NCI-H128 (cell line): ENCODE results near the gene SEZ6L2.
"Not testable (repeated sequence)": the region's sequence is repeated elsewhere in the genome, so short reads cannot be mapped to it uniquely, and the experiment has no call there.

Source experiments
- DNase-seq: peaks from one replicate; lab custom pipeline; 2025; ENCODE audit not compliant: unreplicated experiment; lab: John Stamatoyannopoulos, UW

Gene SEZ6L2

DNA sequence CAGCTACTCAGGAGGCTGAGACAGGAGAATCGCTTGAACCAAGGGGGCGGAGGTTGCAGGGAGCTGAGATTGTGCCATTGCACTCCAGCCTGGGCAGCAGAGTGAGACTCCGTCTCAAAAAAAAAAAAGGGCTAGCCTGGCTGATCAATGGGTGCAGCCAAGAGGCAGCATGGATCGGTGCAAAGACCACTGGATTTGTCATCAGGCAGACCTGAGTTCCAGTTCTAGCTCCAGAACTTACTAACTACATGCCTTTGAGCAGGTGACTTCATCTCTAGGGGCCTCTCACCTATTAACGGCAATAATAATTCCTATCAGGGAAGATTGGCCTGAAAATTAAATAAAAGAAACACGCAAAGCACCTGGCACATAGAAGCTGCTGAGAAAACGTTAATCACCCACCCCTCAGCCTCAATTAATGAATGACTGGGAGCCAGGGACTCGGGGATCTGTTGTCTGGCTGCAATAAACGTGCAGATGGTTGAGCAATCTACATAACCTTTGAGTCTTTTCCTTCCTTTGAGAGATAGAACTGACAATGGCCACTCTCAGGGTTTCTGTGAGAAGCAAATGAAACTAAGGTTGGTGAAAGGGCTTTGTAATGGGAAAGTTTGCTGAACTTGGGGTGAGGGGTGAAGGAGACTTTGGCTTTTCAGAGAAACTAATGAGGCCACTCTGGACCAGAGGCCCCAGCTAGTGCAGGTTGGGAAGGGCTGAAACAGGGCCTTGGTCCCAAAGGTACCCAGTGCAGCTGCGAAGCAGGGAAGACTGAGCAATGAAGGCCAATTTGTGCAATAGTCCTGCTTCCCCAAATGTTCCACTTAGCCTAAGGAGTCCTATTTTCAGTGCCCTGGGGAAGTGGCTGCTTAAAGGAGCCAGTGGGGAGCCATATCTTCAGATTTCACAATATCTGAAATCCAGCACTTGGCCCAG is 7.6 kb downstream of the SEZ6L2 start:
- DNase-seq: no peak

DNA sequence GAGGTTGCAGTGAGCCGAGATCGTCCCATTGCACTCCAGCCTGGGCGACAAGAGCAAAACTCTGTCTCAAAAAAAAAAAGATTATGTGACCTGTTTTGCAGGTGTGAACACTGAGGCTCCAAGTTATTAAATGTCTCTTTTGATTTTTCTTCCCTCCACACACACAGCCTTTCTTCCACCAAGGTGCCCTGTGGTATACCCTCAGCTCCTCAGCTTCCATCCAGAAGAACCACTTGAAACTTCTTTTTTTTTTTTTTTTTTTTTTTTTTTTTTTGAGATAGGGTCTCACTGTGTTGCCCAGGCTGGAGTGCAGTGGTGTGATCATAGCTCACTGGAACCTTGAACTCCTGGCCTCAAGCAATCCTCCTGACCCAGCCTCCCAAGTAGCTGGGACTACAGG is 10.0 kb downstream of the SEZ6L2 start:
- DNase-seq: not testable (repeated sequence)

DNA sequence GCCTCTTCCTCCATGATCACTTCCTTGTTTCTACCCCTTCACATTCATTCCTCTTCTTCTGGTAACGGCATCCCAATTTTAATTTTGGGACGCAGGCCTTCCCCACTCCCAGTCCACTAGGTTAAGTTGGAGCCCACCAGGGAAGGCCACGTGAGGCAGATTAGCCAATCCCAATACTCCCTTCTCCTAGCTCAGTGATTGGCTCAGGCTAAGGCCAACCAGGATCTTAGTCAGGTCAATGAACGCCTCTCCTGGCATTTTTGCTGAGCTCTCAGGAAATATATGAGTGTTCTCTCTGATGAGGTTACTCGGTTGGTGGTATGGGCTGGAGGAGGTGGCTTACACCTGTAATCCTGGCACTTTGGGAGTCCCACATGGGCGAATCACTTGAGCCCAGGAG is 15.4 kb downstream of the SEZ6L2 start:
- no peak for DNase-seq

DNA sequence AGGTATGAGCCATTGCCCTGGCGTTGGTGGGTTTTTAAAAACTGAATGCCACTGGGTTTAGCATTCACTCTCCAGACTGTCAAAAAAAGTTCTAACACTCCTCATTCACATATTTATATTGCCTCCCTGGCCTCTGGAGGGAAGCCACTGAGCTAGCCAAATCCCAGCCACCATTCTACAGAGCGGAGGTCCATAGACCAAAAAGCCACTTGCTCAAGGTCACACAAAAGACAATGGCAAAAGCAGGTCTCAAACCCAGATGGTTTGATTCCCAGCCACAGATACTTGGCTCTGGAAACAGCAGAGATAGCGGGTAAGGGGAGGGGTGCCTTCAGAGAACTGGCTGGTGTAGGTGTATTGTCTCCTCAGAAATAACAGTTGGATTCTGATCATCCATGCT is 18.3 kb downstream of the SEZ6L2 start:
- DNase-seq: no peak

DNA sequence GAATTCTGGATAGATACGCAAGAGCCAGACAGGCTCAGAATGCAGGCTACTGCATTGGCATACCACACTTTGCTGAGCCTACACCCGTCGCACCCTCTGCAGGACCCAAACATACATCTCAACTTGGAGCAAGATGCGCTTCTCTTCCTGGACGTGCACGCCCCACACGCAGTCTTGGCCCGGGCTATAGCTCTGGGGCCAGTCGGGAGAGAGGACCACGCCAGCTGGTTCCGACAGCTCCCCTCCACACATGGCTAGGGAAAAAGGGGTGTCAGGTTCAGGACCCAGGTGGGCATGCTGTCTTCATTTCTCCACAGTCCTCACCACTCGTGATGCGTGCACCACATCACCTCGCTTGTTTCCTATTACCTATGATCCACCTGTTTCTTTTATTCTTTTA is 21.2 kb downstream of the SEZ6L2 start:
- DNase-seq: no peak

DNA sequence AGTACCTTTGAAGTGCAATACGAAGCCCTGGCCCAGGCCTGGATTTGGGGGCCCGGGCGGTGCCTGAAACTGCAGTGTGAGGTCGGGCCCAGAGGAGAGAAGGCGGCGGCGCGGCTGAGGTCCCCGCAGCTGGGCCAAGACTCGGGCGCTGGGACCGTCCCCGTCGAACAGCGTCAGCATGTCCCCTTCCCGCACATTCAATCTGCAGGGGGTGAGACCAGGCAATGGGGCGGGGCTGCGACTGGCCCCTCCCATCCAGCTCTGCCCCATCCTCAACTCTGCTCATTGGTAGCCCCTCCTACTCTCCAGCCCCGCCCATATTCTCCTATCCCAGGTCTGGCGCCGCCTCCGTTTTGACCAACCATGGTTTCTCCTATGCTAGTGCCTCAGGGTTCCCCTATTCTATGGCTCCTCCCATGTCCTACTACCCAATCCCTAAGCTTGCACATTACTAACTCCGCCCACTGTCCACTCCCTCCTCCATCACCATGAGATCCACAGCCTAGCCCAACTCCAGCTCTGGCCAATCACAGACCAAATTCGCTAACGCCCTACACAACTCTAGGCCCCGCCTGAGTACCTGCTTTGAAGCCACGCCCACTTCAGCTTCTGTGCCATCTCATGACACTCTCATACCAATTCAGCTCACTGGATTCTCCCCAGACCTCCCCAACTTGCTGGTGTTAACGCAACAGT is 21.9 kb downstream of the SEZ6L2 start:
- no peak for DNase-seq

DNA sequence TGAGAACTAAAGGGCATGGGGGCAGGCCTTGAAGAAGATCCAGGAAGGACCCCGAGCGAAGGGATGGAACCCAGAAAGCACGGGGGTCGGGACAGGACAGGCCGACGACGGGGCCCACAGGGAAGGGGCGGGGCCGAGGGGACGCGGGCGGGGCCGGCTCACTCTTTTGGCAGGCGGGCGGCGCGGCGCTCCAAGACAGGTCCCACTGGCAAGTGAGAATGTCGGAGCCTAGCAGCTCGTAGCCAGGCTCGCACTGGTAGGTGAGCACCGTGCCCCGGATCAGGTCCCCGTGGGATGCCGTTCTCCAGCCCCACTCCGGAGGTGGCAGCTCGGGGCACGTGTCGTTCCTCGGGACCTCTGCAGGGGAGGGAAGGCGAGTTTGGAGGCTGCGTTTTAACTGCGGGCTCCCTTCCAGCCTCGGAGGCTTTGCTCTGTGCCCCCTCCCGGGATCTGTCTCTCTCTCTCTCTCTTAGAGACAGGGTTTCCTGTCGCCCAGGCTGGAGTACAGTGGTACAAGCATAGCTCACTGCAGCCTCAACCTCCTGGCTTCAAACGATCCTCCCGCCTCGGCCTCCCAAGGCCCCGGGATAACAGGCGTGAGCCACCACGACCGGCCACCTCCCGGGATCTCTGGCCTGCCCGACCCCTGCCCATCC is 22.6 kb downstream of the SEZ6L2 start:
- no peak for DNase-seq

DNA sequence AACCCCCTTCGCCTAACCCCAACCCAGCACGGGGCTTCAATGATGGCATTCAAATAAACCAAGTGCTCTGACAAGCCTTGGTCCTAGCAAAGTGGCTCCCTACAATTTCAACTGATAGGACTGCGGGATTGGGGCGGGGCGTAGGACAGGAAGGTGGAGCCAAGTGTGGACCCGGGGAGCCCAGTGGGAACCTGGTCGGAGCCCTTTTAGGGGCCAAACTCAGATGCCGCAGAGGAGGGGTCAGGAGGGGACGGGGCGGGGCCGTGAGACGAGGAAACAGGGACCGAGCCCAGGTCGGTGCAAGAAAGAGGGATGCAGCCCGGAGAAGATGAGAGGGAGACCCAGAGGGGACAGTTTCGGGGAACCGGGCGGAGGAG is 23.1 kb downstream of the SEZ6L2 start:
- DNase-seq: no peak

DNA sequence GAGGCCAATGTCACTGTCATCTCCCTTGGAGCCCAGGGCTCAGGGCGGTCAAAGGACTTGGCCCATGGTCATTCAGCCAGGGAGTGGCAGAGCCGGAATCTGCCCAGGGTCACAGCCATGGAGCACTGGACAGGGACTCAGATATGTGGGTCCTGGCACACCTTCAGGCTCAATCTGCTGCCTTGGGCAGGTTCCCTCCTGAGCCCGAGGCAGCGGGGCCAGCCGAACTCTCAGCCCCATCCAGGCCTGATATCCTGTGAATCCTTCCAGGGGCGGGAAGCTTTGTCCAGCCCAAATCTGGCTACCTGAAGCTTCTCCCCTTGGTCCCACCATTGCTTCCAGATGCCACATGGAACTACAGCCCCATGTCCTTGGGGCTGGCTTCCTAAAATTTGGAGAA is 24.1 kb downstream of the SEZ6L2 start:
- no peak for DNase-seq

DNA sequence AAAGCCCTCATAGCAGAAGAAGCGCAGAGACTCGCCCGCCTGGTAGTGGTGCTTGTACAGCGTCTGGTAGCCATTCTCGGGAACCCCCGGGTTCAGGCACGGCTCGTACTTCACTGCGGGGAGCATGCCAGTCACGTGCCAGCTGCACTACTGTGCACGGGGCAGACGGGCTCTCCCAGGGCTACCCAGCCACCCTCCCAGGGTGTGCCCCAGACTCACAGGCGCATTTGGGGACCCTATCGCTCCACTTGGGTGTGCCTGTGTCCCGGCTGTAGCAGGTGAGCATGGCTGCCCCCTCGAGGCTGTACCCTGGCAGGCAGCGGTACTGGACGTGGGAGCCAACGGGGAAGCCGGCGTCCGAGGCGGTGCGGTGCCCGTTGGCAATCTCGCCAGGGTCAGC is 26.0 kb downstream of the SEZ6L2 start:
- no peak for DNase-seq

DNA sequence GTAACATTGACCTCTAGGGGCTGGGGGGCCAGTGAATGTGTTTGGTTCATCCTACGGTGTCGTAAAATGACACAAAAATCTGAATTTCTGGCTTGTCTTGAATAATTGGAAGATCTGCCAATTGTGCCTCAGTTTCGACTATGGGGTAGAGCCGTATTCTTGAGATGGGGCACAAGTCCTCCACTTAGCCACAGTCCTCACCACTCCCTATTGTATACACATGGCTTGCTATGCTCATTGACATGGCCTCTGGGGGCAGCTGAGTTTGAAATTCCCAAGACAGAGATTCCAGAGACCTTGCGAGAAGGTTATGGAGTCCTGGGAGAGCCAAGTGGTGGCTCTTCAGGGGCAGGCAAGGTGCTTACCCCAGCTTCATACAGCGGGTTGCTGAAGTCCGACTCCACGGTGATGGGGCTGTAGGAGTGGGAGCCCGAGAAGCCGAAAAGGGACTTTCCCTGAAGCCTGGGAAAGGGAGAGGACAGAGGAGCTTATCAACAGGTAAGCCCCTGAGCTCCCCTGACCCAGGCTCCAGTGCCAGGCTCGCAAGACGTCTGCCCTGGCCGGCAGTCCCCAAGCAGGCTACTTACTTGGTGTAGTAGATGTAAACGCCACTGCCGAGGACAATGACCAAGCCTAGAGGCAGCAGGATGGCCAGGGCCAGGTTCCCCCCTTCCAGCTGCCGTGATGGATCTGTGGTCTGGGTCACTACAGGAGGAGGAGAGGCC is 27.4 kb downstream of the SEZ6L2 start:
- no peak for DNase-seq

DNA sequence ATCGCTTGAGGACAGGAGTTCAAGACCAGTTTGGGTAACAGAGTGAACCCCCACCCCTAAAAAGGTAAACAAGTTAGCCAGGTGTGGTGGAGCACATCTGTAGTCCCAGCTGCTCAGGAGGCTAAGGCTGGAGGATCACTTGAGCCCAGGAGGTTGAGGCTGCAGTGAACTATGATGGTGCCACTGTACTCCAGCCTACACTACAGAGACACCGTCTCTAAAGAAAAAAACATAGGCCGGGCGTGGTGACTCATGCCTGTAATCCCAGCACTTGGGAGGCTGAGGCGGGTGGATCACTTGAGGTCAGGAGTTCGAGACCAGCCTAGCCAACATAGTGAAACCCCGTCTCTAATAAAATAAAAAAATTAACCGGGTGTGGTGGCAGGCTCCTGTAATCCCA is 30.3 kb downstream of the SEZ6L2 start:
- DNase-seq: not testable (repeated sequence)

DNA sequence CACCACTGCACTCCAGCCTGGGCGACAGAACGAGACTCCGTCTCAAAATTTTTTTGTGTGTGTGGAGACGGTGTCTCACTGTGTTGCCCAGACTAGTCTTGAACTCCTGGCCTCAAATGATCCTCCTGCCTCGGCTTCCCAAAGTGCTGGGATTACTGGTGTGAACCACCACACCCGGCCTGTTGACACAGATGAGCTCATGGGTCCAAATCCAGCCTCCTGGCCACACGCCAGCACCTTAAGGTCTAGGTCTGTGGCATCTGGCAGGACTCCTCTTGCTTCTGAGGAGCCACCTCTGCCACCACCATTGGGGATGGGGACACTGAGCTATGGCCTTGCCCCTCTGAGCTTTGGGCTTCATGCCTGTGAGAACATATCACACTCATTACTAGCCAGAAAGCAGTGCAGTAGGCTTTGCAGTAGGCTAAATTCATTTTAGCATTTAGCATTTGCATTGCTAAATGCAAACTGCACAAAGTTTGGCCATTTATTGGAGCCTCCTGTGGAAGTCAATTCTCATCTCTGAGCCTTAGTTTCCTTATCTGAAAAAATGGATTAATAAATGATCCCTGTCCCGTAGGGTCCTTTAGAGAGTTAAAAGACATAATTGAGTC is 30.8 kb downstream of the SEZ6L2 start:
- DNase-seq: no peak

DNA sequence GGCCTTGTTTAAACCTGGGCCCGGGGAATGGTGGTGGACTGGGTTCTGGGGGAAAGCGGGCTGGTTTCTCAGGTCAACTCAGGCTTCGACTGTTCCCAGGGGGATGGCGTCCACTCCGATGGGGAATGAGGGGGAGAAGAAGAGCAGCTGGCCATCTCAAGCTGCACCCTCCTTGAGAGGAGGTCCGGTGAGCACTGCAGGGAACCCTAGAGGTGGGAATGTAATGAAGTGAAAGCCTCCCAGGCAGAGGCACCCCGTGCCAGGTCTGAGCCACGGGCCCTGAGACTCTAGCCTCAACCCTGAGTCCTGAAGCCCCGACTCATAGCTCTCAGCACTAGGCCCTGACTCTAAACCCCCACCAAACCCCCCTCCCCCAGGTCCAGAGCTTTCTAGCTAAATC is 35.1 kb downstream of the SEZ6L2 start:
- no peak for DNase-seq

DNA sequence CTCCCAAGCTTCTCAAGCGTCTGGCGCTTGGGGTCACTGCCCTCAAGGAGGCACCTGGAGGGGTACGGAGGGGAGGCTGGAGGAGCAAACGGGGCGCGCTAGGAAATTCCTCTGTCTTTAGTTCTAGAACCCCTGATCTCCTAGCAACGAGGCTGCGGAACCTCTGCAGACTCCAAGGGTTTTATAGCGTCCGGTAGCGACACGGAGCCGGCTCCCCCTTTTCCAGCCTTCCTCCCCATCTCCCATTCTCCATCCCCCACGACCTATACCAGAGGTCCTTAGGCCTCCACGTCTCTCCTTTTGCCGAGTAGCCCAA is 35.7 kb downstream of the SEZ6L2 start:
- DNase-seq: no peak

DNA sequence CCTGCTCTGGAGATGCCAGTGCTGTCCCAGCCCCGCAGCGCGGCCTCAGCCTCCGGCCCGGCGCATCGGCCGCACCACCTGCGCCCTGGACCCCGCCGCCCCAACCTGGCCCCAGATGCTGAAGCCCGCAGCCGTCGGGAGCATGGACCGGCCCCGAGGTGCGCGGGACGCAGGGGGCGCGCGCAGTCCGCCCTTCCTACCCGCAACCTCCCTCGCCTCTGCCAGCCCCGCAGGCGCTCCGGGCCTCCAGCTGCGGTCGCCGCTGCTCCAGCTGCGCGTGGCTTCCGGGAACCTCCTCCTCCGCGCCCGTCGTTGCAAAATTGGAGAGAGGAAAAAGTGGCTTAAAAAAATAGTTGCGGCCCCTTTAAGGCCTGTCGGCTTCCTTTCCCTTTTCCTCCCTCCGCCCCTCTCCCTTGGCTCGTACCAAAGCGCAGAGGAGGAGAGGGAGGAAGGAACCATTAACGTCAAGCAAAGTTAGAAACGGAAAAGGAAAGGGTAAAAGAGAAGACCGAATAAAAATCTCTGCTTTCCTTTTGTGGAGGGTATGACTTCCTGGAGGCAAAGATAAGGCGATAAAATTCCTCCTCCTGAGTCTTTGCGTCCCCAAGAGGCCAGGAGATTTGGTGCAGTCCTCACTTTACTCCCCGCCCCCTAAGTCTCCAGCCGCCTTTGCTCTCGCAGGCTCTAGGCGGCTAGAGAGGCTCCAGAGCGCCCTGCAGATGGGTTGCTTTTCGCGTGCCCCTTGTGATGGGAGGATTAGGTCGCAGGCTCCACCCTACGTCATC is 36.3 kb downstream of the SEZ6L2 start, which contains the start of gene CDIPT:
CDIPT (minus strand) TSS at position 343 of the 785 bp plus-strand sequence. CDS start 369 bp downstream, outside the sequence.
- DNase-seq: peak; percentile 94

DNA sequence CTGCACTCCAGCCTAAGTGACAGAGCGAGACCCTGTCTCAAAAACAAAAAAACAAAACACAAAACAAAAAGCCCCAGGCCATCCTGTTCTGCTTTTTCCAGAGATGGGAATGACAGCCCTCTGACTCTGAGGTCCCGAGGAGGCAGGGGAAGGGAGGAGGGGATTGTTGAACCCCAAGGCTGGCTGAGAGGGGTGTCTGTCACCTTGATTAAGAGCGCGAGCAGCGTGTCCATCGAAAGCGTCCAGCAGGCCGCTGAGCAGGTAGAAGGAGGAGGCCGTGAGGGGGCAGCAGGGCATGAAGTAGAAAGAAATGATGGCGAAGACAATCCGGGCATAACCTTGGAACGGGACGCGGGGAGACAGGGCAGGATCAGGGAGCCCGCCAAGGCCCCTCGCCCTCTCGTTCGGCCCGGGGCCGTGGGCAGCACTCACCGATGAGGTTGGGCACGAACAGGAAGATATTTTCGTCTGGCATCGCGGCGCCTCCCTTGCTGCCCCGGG is 36.9 kb downstream of the SEZ6L2 start:
- no peak for DNase-seq

DNA sequence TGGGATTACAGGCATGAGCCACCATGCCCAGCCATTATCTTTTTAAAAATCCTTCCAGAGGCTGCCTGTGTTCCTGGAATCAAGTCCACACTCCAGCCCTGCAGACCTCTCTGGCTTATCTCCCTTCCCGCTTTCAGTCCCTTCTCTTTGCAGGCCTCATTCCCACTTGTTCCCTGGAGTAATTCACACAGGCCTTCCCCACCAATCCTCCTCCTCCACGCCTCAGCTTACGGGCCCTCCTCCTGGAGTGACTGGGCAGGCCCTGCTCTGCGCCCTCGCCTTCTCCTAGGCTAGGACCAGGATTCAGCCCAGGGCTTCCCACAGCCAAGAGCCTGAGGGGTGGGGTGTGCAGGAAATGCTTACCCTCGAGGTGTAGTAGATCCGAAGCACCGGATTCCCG is 39.1 kb downstream of the SEZ6L2 start:
- DNase-seq: no peak

DNA sequence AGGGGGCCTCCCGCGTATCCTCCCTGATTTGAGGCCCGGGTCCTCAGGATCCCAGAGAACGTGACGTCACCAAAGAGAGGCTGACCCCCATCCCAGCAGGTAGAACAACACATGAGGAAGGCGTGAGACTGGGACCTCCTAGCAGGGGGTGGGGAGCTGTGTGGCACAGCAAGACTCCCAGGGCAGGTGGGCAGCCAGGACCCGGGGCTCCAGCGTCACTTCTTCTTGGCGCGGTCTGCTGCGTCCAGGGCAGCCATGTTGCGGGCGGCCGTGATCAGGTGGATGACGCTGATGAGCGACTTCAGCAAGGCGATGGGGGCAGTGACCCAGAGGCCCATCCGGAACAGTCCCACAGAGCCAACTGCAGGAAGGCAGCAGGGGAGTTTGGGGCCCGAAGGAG is 40.4 kb downstream of the SEZ6L2 start:
- no peak for DNase-seq
